ENCODE results near the gene STUB1.
A peak's percentile ranks its signal among the peaks of the same experiment; 100 is the strongest.
"Not testable (repeated sequence)": the region's sequence is repeated elsewhere in the genome, so short reads cannot be mapped to it uniquely, and the experiment has no call there.

STUB1 gene

DNA sequence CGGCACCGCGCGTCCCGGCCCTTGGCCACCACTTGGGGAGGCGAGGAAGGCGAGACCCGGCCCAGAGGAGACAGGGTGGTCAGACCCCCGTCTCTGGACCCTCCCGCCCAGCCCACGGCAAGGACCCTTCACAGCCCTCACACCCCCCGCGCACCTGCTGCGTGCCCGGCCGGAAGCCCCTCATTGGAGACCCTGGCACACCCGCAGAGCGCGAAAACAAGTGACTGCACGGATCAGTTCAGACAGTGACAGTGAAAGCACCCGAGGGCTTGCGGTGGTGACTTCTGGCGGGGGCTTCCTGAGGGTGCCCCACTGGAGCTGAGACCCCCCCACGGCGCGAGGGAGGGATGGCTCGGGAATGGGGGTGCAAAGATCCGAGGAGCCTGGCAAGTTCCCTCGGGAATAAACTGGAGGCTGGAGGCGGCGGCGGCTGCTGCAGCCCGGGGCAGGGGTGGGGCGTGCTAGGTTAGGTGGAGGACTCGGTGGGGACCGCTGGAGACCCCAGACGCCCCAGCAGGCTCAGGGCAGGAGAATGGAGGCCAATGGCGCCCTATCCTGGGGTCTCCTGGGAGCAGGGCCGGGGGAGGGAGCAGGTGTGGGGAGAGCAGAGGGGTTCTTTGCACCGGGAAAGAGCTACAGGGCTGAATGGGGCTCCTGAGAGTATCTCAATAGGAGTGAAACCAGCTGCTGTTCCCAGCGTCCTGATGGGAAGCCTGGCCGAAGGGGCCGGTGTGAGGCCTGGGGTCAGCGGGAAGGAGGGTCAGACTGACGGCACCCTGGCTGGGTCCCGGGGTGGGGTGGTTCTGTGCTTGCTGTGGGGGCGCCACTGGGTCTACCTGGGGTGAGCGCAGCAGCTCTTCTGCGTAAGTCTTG, 26.2 kb downstream of the STUB1 start:
- no peak overlapping the region for H3K27ac ChIP-seq (ENCODE audit: low read length)
- H3K27me3 ChIP-seq (ENCODE audit: insufficient read depth, low read length), result peaks cover 87% of the 10 kb centered on the region
- peak overlapping the region; percentile 54 for H3K4me3 ChIP-seq (ENCODE audit: low read length)

DNA sequence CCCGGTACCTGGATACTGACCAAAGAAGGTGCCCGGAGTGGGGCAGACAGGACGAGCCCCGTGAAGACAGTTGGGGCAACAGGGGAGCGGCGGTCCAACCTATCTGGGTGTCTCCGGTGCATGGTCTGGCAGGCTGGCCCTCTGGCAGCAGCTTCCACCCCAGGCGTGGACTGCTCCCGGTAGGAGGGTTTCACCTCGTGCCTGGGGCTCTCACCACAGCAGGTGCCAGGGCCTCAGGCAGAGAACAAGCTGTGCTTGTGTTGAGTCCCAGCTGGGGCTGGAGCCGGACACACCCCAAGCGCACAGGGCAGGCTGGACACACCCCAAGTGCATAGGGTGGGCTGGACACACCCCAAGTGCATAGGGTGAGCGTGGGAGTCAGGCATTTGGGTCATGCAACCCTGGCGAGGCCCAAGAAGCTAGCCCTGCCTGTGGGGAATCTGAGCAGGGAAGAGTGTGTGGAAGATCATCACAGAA, 26.9 kb downstream of the STUB1 start:
- Histone ChIP-seq H3K4me1 (ENCODE audit: insufficient read depth, low read length) (no peaks in the 10 kb centered on the region), H3K27me3 (ENCODE audit: insufficient read depth, low read length) (peaks cover 82% of the 10 kb centered on the region), H3K4me3 (ENCODE audit: low read length) (no peak overlapping the region), H3K36me3 (ENCODE audit: insufficient read depth, low read depth, low read length) (no peaks in the 10 kb centered on the region), H3K9ac (ENCODE audit: low read depth, low read length) (no peak overlapping the region), H3K9me3 (ENCODE audit: insufficient read depth, low read depth, low read length) (no peaks in the 10 kb centered on the region), H3K27ac (ENCODE audit: low read length) (no peak overlapping the region)

More for the DNA sequence above, 26.2 kb downstream of the STUB1 start:
- no peak overlapping the region for H3K9ac ChIP-seq (ENCODE audit: low read depth, low read length)
- no peaks in the 10 kb centered on the region for H3K9me3 ChIP-seq (ENCODE audit: insufficient read depth, low read depth, low read length)
- no peaks in the 10 kb centered on the region for H3K4me1 ChIP-seq (ENCODE audit: insufficient read depth, low read length)
- H3K36me3 ChIP-seq (ENCODE audit: insufficient read depth, low read depth, low read length), result no peaks in the 10 kb centered on the region

DNA sequence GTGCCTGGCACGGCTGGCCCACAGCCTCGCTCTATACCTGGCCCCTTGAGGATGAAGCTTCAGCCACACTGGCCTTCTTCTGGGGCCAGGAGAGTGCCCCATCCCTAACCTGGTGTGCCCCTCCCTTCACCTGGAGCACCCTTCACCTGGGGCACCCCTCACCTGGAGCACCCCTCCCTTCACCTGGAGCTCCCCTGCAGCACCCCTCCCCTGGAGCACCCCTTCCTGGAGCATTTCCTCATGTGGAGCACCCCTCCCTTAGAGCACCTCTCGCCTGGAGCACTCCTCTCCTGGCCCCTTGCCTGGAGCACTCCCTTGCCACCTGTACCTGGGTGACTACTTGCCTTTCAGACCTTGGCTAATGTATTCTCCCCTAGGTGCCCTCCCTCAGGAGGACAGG, 27.8 kb downstream of the STUB1 start:
- no peak overlapping the region for H3K9ac ChIP-seq (ENCODE audit: low read depth, low read length)
- H3K4me1 ChIP-seq (ENCODE audit: insufficient read depth, low read length), result no peaks in the 10 kb centered on the region
- peaks cover 74% of the 10 kb centered on the region for H3K27me3 ChIP-seq (ENCODE audit: insufficient read depth, low read length)
- H3K36me3 ChIP-seq (ENCODE audit: insufficient read depth, low read depth, low read length), result no peaks in the 10 kb centered on the region
- H3K4me3 ChIP-seq (ENCODE audit: low read length), result no peak overlapping the region
- H3K27ac ChIP-seq (ENCODE audit: low read length), result no peak overlapping the region
- no peaks in the 10 kb centered on the region for H3K9me3 ChIP-seq (ENCODE audit: insufficient read depth, low read depth, low read length)

DNA sequence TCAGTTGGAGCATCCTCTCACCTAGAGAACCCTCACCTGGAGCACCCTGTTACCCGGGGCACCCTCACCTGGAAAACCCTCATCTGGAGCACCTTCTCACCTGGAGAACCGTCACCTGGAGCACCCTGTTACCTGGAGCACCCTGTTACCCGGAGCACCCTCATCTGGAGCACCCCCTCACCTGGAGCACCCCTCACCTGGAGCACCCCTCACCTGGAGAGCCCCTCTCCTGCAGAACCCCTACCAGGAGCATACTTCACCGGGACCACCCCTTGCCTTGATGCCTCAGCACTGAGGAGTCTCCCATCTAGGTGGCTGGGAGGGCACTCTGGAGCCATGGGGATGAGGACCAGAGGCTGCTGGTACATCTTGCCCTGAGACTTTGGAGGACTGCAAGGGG, 28.7 kb downstream of the STUB1 start:
- H3K9me3 ChIP-seq (ENCODE audit: insufficient read depth, low read depth, low read length), result no peaks in the 10 kb centered on the region
- peaks cover 71% of the 10 kb centered on the region for H3K27me3 ChIP-seq (ENCODE audit: insufficient read depth, low read length)
- H3K9ac ChIP-seq (ENCODE audit: low read depth, low read length), result no peak overlapping the region
- no peaks in the 10 kb centered on the region for H3K36me3 ChIP-seq (ENCODE audit: insufficient read depth, low read depth, low read length)
- no peak overlapping the region for H3K27ac ChIP-seq (ENCODE audit: low read length)
- no peaks in the 10 kb centered on the region for H3K4me1 ChIP-seq (ENCODE audit: insufficient read depth, low read length)
- H3K4me3 ChIP-seq (ENCODE audit: low read length), result no peak overlapping the region

DNA sequence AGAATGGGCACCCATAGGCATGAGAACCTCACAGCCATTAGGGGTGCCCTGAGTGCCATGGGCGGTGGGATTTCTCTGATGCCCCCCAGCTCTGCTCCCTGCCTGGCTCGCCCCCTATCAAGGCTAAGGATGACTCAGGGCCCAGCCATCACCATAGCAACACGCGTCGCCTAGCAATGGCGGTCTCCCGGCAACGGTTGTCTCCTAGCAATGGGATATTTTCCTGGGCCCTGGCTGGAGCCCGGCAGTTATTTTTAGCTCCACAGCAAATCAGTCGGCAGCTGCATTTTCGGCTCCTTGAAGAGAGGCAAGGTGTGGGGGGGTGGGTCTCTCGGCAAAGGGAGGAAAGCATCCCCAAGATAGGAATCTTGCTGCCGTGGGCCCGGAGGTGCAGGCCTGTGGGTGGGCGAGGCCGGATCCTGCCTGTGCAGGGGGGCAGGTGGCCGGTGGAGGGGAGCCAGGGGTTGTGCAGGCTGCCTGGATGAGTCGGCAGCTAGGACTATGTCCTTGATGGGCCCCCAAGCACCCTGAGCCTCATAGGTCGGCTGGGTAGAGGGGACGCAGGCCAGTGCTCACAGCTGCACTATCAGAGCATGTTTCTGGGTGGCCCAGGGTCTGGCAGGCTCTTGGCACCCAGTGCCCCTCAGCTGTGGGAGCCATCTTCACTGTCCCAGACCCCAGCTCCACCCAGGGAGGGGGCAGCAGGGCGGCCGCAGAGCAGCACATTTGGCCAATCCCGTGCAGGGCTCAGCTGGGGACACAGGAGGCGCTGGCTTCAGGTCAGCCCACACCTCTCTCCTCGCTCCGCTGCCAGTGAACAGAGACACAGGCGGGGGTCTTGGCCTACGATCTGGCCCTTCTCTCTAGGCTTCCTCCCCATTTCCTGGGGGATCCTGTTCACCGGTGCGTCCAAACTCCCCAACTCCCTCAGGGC, 29.6 kb downstream of the STUB1 start:
- H3K9ac ChIP-seq (ENCODE audit: low read depth, low read length), result no peak overlapping the region
- peaks cover 70% of the 10 kb centered on the region for H3K27me3 ChIP-seq (ENCODE audit: insufficient read depth, low read length)
- H3K4me1 ChIP-seq (ENCODE audit: insufficient read depth, low read length), result no peaks in the 10 kb centered on the region
- H3K27ac ChIP-seq (ENCODE audit: low read length), result no peak overlapping the region
- H3K36me3 ChIP-seq (ENCODE audit: insufficient read depth, low read depth, low read length), result no peaks in the 10 kb centered on the region
- H3K4me3 ChIP-seq (ENCODE audit: low read length), result no peak overlapping the region
- no peaks in the 10 kb centered on the region for H3K9me3 ChIP-seq (ENCODE audit: insufficient read depth, low read depth, low read length)

DNA sequence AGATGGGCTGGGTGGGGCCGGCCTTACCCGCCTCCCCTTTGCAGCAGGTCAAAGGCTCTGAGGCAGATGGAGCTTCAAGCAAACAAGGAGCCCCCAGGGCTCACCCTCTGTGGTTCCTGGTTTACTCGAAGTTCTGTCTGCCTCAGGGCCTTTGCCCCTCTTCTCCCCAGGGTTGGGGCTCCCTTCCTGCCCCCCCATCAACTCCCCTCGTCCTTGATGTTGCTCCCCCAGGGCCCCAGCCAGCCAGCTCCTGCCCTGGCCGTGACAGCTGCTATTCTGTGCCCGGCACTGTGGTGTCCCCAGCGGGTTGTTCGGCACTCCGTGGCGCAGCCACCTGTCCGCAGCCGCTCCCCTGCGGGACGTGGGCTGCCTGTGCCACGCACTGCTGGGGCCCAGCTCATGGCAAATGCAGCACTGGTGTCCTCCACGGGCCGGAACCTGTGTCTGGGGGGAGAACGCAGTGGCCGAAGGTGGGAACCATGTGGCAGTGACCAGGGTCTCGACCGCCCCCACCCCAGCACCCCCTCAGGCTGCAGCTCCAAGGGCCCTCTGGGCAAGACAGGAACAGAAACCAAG, 30.4 kb downstream of the STUB1 start:
- no peaks in the 10 kb centered on the region for H3K36me3 ChIP-seq (ENCODE audit: insufficient read depth, low read depth, low read length)
- H3K27me3 ChIP-seq (ENCODE audit: insufficient read depth, low read length), result peaks cover 71% of the 10 kb centered on the region
- no peaks in the 10 kb centered on the region for H3K9me3 ChIP-seq (ENCODE audit: insufficient read depth, low read depth, low read length)
- H3K27ac ChIP-seq (ENCODE audit: low read length), result no peak overlapping the region
- no peak overlapping the region for H3K9ac ChIP-seq (ENCODE audit: low read depth, low read length)
- H3K4me1 ChIP-seq (ENCODE audit: insufficient read depth, low read length), result no peaks in the 10 kb centered on the region
- no peak overlapping the region for H3K4me3 ChIP-seq (ENCODE audit: low read length)

DNA sequence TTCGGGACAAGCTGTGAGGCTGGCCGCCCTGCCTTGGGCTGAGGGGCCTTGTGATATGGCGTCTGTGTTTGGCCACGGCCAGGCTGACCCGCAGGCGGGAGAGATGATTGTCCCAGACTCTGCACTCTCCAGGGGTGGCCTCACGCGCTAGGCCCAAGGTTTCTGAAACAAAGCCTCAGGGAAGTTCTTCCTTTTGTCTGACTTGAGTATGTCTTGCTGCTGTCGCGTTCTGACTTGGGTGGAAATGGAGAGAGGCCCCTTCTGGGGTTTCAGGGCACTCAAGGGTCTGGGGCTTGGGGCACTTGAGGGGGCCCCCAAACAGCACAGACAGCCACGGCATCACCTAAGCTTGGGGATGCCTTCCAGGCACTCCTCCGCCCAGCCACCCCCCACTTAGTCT, 30.9 kb downstream of the STUB1 start:
- Histone ChIP-seq H3K27ac (ENCODE audit: low read length) (no peak overlapping the region), H3K27me3 (ENCODE audit: insufficient read depth, low read length) (peaks cover 74% of the 10 kb centered on the region), H3K4me3 (ENCODE audit: low read length) (no peak overlapping the region), H3K9ac (ENCODE audit: low read depth, low read length) (no peak overlapping the region), H3K4me1 (ENCODE audit: insufficient read depth, low read length) (peaks cover 2% of the 10 kb centered on the region; the same call in 1 of the 2 replicates), H3K36me3 (ENCODE audit: insufficient read depth, low read depth, low read length) (no peaks in the 10 kb centered on the region), H3K9me3 (ENCODE audit: insufficient read depth, low read depth, low read length) (no peaks in the 10 kb centered on the region)

DNA sequence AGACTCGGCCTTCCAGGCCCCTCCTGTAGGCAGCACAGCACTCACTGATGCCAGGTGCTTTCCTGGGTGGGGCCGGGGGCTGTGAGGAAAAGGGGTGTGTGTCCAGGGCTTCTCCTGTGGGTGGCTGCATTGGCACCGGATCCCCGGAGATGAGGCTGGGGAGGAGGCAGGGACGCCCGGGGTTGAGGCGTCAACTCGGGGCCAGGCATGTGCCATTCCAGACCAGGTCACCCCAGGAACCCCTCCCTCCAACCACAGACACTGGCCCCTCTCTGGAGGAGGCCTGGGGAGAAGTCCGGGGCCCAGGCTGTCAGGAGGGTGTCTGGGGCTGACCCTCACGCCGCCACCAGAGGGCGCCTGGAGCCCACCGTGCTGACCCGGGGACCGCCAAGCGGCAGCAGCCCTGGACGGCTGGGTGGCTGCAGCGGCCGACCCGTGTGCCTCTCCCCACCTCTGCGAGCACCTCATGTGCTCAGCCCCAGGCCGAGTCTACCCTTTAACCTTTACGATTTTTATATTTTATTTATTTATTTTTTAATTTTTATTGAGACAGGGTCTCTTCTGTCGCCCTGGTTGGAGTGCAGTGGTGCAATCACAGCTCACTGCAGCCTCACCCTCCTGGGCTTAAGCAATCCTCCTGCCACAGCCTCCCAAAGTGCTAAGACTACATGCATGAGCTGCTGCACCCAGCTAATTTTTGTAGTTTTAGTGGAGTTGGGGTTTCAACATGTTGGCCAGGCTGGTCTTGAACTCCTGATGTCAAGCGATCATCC, 31.5 kb downstream of the STUB1 start:
- H3K9me3 ChIP-seq (ENCODE audit: insufficient read depth, low read depth, low read length), result no peaks in the 10 kb centered on the region
- peaks cover 3% of the 10 kb centered on the region; the same call in 1 of the 2 replicates for H3K4me1 ChIP-seq (ENCODE audit: insufficient read depth, low read length)
- no peak overlapping the region for H3K9ac ChIP-seq (ENCODE audit: low read depth, low read length)
- H3K4me3 ChIP-seq (ENCODE audit: low read length), result no peak overlapping the region
- H3K36me3 ChIP-seq (ENCODE audit: insufficient read depth, low read depth, low read length), result no peaks in the 10 kb centered on the region
- peaks cover 74% of the 10 kb centered on the region for H3K27me3 ChIP-seq (ENCODE audit: insufficient read depth, low read length)
- H3K27ac ChIP-seq (ENCODE audit: low read length), result no peak overlapping the region

DNA sequence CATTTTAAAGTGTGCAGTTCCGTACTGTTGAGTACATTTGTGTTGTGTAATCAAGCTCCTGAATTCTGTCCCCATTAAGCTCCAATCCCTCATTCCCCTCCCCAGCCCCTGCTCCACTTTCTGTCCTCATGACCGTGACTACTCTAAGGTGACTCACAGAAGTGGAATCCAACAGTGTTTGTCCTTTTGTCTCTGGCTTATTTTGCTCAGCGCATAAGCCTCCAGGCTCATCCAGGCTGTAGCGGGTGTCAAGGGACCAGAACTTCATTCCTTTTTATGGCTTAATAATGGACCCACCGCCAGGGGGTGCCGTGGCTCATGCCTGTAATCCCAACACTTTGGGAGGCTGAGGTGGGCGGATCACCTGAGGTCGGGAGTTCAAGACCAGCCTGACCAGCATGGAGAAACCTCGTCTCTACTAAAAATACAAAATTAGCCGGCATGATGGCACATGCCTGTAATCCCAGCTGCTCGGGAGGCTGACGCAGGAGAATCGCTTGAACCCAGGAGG, 32.6 kb downstream of the STUB1 start:
- H3K4me3 ChIP-seq (ENCODE audit: low read length); H3K4me1 ChIP-seq (ENCODE audit: insufficient read depth, low read length); H3K27ac ChIP-seq (ENCODE audit: low read length); H3K9me3 ChIP-seq (ENCODE audit: insufficient read depth, low read depth, low read length); H3K9ac ChIP-seq (ENCODE audit: low read depth, low read length); H3K36me3 ChIP-seq (ENCODE audit: insufficient read depth, low read depth, low read length): not testable (repeated sequence)
- peaks cover 73% of the 10 kb centered on the region for H3K27me3 ChIP-seq (ENCODE audit: insufficient read depth, low read length)

DNA sequence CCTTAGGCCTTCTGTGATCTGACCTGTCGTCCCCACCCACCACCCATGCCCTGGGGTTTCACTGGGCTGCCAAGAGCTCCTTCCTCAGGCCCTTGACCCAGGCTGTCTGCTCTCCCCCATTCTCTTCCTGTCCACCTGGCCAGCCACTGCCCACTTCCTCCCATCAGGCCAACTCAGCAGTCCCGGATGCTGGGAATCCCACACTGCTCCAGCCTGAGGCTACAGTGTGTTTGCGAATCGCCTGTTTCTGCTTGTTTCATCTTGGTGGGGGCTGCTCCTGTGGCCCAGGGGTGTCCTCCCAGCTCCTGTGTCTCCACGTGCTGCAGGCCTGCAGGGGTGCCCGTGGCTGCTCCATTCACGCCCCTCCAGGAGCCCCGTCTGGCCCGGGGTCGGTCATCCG, 33.9 kb downstream of the STUB1 start:
- no peak overlapping the region for H3K4me3 ChIP-seq (ENCODE audit: low read length)
- no peak overlapping the region for H3K9ac ChIP-seq (ENCODE audit: low read depth, low read length)
- H3K27ac ChIP-seq (ENCODE audit: low read length), result no peak overlapping the region
- peaks cover 72% of the 10 kb centered on the region for H3K27me3 ChIP-seq (ENCODE audit: insufficient read depth, low read length)
- no peaks in the 10 kb centered on the region for H3K36me3 ChIP-seq (ENCODE audit: insufficient read depth, low read depth, low read length)
- no peaks in the 10 kb centered on the region for H3K9me3 ChIP-seq (ENCODE audit: insufficient read depth, low read depth, low read length)
- H3K4me1 ChIP-seq (ENCODE audit: insufficient read depth, low read length), result peaks cover 3% of the 10 kb centered on the region; the same call in 1 of the 2 replicates

Data from iPS-20b (cell line).